ENCODE measurements around the gene PAQR8.

- no peak for TF ChIP-seq CTCF (IDR thresholded peaks at IDR 0.05)
- TF ChIP-seq POLR2AphosphoS5 (IDR thresholded peaks at IDR 0.05; ENCODE audit: low read depth, low read length) = no peak
Observed at GRCh38 chr6:52389264-52389625, 27.3 kb downstream of the PAQR8 start.

Data from Panc1 (cell line).